Left ventricle myocardium inferior (tissue), 1 donor: ENCODE data around the gene HINFP. TPM values are rescaled to one million over a fixed set of nuclear protein-coding genes. Genes with fewer than 3 reads are reported as not detected.

Experiments
- DNase-seq: peaks from one replicate; pipeline ENCODE4 v3.0.0-alpha.2; 2020
- H3K27ac ChIP-seq: fragments of 200-600 bp; replicated peaks from 2 replicates; pipeline ENCODE4 v1.8.0; 2021
- H3K27me3 ChIP-seq: fragments of 200-600 bp; 2 replicates; pipeline ENCODE4 v1.8.0; 2021; ENCODE audit warnings: low read depth
- H3K36me3 ChIP-seq: fragments of 200-600 bp; 2 replicates; pipeline ENCODE4 v1.8.0; 2021
- H3K4me1 ChIP-seq: fragments of 200-600 bp; 2 replicates; pipeline ENCODE4 v1.8.0; 2021
- H3K4me3 ChIP-seq: fragments of 200-600 bp; 2 replicates; pipeline ENCODE4 v1.8.0; 2021; ENCODE audit warnings: mild to moderate bottlenecking, moderate library complexity
- H3K9me3 ChIP-seq: fragments of 200-600 bp; replicated peaks from 2 replicates; pipeline ENCODE4 v1.8.0; 2021
- intact Hi-C: fragments of 100-400 bp; cut with micrococcal nuclease; formaldehyde crosslinking; loops from one replicate; pipeline ENCODE4 v1.11.0; 2022
- total RNA-seq: library from RNA; stranded (reverse); fragmentation: NEBNext Ultra II Directional; extraction: Animal tissue kit (Norgen Biotek cat#: 25700); gene quantifications from one replicate; pipeline ENCODE4 v1.2.1, GENCODE V29; 2021
- TF ChIP-seq, protein P1 (sequence below): fragments of 200-600 bp; IDR thresholded peaks from 2 replicates; pipeline ENCODE4 v1.8.0; 2021; ENCODE audit warnings: antibody characterized with exemption, mild to moderate bottlenecking, borderline replicate concordance
- donor health status: DM: no; HTN: yes; CAD: no; lungs with severe emphysema.

HINFP gene
- total RNA-seq, 1 donor from 2014 or later: 13.9 TPM

DNA sequence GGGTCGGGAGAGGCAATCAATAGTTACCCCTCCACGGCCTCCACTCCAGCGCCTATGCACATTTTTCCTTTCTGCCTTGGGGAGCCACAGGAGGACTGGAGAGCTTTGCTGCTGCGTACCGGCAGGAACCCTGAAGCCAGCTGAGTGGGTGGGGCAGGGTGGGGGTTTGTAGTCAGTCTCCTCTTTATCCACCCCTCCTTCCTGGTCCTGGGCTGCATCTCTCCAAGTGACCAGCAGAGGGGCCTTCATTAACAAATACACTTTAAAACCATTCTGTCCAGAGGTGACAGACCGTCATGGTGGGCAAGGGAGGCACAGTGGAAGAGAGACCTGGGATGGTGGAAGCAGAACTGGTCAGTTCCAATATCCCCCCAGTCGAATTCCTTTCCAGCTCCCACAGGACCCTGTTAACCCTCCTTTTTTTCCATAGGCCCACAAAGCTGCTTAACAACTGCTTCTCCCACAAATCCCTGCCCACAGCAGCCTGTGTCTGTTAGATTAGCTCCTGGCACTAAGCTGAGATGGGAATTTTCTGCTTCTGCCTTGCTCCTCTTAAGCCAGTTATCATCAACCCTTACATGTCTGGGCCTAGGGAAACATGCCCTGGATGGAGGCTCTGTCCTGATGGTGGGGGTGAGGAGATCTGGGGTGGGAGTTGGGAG lies 23.6 kb downstream of the HINFP start:
- Histone ChIP-seq H3K4me1 (peaks cover 16% of the 10 kb centered on the region), H3K9me3 (no peaks in the 10 kb centered on the region), H3K4me3 (no peak overlapping the region), H3K27me3 (peaks cover 38% of the 10 kb centered on the region), H3K36me3 (no peaks in the 10 kb centered on the region), H3K27ac (no peak overlapping the region)
- intact Hi-C loops: loop anchor here (10.0 kb wide), 2 partner anchors 50 to 140 kb away; no protein-coding TSS in a partner anchor
- DNase-seq: peak; percentile 54
- TF ChIP-seq, protein P1, sequence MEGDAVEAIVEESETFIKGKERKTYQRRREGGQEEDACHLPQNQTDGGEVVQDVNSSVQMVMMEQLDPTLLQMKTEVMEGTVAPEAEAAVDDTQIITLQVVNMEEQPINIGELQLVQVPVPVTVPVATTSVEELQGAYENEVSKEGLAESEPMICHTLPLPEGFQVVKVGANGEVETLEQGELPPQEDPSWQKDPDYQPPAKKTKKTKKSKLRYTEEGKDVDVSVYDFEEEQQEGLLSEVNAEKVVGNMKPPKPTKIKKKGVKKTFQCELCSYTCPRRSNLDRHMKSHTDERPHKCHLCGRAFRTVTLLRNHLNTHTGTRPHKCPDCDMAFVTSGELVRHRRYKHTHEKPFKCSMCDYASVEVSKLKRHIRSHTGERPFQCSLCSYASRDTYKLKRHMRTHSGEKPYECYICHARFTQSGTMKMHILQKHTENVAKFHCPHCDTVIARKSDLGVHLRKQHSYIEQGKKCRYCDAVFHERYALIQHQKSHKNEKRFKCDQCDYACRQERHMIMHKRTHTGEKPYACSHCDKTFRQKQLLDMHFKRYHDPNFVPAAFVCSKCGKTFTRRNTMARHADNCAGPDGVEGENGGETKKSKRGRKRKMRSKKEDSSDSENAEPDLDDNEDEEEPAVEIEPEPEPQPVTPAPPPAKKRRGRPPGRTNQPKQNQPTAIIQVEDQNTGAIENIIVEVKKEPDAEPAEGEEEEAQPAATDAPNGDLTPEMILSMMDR: peak; percentile 78

DNA sequence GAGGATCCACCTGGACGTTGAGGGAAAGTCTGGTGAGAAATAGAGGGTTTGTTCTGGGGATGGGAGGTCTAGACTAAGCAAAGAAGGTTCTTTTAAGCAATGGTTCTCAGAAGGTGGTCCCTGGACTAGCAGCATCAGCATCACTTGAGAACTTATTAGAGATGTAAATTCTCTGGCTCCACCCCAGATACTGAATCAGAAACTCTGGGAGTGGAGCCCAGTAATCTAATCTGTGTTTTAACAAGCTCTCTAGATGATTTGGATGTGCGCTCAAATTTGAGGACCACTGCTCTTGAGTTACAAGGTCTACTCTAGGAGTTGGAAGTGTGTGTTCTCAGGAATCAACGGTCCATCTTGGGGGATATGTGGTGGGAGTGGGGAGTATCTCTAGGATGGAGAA lies 24.2 kb downstream of the HINFP start:
- Histone ChIP-seq H3K4me3 (no peak overlapping the region), H3K27ac (no peak overlapping the region), H3K4me1 (peaks cover 18% of the 10 kb centered on the region), H3K9me3 (no peaks in the 10 kb centered on the region), H3K27me3 (peaks cover 42% of the 10 kb centered on the region), H3K36me3 (no peaks in the 10 kb centered on the region)
- TF ChIP-seq, protein P1: no peak
- intact Hi-C loops: loop anchor here (10.0 kb wide), 2 partner anchors 49 to 139 kb away; no protein-coding TSS in a partner anchor
- no peak for DNase-seq

DNA sequence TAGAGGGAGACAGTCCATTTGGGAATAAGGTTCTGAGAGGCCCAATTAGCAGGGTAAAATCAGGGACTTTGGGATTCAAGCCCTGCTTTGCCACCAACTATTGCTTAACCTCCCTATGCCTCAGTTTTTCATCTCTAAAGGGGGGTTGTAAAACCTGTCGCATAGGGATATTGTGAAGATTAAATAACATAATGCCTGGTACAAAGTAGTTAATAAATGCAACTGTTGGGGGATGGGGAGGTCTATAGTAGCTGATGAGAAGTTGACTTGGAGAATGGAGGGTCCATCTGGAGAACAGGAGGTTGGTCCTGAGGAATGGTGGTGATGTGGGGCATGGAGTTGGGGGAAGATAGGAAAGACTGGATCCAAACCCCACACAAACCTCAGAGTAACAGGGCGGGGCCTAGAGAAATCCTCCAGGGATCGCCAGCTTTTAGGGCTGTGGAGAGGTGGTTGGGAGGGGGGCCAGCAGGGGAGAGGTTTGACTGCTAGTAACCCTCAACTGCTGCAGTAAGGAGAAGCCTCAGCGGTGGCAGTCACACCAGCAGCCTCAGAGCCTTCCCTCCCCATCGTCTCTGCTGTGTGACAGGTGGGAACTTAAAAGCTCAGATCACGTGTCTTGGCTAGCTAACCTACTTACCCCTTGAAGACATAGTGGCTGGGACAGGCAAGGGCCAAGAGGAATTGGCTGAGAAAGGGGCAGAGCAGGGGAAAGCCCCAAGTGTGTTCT lies 26.4 kb downstream of the HINFP start:
- no peak for DNase-seq
- Histone ChIP-seq H3K4me1 (peaks cover 18% of the 10 kb centered on the region), H3K9me3 (no peaks in the 10 kb centered on the region), H3K27ac (no peak overlapping the region), H3K27me3 (peaks cover 42% of the 10 kb centered on the region), H3K36me3 (no peaks in the 10 kb centered on the region), H3K4me3 (no peak overlapping the region)
- TF ChIP-seq, protein P1: no peak
- intact Hi-C loops: loop anchor here (10.0 kb wide), 2 partner anchors 47 to 137 kb away; no protein-coding TSS in a partner anchor

DNA sequence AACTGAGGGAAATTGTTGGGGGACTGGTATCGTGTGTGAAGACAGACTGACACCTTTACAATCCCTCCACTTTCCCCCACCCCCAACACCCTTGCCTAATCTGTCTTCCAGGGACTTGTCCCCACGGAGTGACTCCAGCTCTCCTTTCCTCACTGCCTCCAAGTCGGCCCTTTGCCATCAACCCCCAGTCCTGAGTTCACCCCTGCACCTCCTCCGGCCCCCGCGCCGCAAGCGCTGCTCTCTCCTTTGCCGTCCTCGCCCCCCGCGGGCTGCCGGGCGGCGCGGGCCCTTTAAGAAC lies 27.3 kb downstream of the HINFP start:
- intact Hi-C loops: loop anchor here (10.0 kb wide), 2 partner anchors 46 to 136 kb away; no protein-coding TSS in a partner anchor

DNA sequence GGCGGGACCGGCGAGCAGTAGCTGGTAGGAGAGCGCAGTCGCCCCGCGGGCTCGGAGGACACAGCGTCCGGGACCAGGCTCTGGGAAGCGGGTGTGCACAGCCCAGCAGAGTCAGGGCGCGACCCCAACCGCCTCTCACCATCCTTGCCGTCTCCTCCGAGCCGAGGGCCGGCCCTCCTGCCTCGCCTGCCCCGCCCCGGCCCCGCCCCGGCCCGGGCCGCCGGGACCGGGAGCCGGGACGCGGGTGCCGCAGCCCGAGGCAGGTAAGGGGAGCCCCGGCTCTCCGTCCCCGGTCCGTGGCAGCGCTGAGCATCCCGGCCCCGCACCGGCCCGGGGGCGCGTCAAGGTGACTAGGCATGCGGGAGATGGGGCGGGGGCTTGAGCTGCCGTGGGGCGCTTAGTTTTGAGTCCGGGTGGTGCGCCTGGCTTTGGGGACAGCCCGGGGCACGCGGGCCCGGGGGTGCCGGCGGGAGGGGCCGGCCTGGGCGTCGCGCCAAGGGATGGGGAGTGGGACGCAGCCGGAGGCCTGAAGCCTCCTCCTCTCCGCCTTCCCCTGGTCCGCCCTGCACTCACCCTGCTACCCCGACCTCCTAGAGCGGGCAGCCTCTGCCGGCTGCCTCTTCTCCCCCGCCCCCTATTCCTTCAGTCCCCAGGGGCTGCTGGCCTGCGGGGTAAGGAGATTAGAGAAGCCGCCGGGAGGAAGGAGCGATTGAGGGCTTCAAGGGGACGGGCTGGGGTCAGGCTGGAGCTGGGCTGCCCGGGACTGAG lies 27.8 kb downstream of the HINFP start, which contains the start of gene ABCG4:
Gene ABCG4 (plus strand): TSS at position 35 of the 768 bp plus-strand sequence. CDS start 914 bp downstream, outside the sequence.
- intact Hi-C loops: loop anchor here (10.0 kb wide), 2 partner anchors 46 to 136 kb away; no protein-coding TSS in a partner anchor
- H3K4me1 ChIP-seq: peaks cover 18% of the 10 kb centered on the region
- TF ChIP-seq, protein P1: no peak
- H3K4me3 ChIP-seq: peak within 1 kb of the TSS; percentile 78
- H3K9me3 ChIP-seq: no peaks in the 10 kb centered on the region
- no peak within 1 kb of the TSS for H3K27ac ChIP-seq
- peak; percentile 27 for DNase-seq
- H3K27me3 ChIP-seq: peaks cover 42% of the 10 kb centered on the region
- no peaks in the 10 kb centered on the region for H3K36me3 ChIP-seq

More for the DNA sequence above, 27.3 kb downstream of the HINFP start:
- Histone ChIP-seq H3K27me3 (peaks cover 42% of the 10 kb centered on the region), H3K27ac (no peak overlapping the region), H3K4me3 (peak overlapping the region; percentile 78), H3K36me3 (no peaks in the 10 kb centered on the region), H3K4me1 (peaks cover 18% of the 10 kb centered on the region), H3K9me3 (no peaks in the 10 kb centered on the region)
- no peak for DNase-seq
- TF ChIP-seq, protein P1: no peak
